GM18526 (cell line): ENCODE results near the gene CTNNA3.

Experiments used
- POLR2A ChIP-seq: IDR thresholded peaks from 3 replicates; pipeline ENCODE4 v1.6.1; 2011; ENCODE audit not compliant: insufficient read length; ENCODE audit errors: extremely low read depth

Gene CTNNA3

DNA sequence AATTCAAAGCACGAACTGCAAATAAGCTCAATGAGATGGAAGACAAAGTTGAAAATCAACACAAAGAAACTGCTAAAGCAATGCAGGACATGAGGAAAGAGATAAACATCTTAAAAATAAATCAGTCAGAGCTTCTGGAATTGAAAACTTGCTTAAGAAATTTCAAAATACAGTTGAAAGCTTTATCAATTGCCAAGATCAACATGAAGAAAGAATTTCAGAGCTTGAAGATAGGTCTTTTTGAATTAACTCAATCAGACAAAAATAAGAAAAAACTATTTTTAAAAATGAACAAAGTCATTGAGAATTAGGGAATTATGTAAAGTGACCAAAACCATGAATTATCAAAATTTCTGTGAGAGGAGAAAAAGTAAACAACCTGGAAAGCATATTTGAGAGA lies 218.1 kb downstream of the CTNNA3 start:
- TF ChIP-seq POLR2A, result no peak

GRCh38 chr10:67476201-67476600 lies 219.8 kb downstream of the CTNNA3 start:
- no peak for TF ChIP-seq POLR2A

DNA sequence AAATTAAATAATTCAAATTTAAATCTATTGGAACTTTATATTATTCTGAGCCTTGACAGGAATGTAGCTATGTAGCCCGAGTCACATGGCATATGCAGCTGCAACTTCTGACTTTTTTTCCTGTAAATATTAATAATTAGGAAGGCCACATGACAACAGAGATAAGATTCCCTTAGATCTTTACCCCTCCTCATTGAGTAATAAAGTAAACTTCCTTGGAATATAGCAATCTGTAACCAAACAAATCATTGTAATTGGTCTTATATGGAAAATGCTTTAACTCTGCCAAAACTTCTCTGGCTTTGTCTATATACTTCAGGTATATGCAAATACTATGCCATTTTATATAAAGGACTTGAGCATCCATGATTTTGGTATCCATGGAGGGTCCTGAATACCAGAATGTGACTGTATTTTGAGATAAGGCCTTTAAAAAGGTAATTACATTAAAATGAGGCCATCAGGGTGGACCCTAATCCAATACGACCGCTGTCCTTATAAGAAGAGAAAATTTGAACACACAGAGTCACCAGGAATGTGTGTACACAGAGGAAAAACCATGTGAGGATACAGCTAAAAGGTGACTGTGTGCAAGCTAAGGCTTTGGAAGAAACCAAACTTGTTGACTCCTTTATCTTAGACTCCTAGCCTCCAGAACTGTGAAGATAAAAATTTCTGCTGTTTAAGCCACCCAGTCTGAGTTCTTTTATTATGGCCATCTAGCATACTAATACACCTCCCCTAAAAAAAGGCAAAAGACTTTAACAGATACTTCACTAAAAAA lies 222.0 kb downstream of the CTNNA3 start:
- TF ChIP-seq POLR2A, result no peak

DNA sequence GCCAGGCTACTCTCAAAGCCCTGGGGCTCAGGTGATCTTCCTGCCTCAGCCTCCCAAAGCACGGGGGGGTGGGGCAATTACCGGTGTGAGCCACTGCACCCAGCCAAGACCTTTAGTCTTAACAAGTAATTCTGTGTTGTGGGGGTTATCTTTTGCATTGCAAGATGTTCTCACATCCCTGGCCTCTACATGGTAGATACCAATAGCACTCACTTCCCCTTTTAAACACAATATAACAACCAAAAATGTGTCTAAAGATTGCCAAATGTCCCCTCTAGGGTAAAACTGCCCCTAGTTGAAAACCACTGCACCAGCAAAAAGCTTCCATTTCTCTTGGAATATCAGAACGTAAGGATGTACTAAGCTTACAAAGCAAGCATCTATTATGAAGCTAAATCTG lies 225.0 kb downstream of the CTNNA3 start:
- TF ChIP-seq POLR2A, result no peak

DNA sequence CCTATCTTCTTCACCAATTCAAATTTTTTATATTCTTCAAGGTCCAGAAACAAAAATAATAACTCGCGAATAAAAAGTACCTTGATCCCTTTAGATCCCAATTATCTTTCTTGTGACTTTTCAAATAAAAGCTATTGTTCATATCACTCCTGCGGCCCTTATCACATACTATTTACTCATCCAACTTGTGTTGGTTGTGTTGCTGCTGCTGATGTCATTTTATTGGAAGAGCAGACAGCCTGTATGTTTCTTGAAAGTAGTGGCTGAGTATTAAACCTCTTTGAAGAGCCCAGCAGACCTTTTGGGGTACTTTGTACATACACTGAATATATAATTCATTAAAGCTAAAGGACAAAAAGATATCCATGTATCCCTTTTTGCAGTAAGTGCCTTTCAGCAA lies 231.7 kb downstream of the CTNNA3 start:
- no peak for TF ChIP-seq POLR2A

GRCh38 chr10:67452892-67453291 lies 243.1 kb downstream of the CTNNA3 start:
- no peak for TF ChIP-seq POLR2A

- no peak for TF ChIP-seq POLR2A
These were observed 257.2 kb downstream of the CTNNA3 start for GRCh38 chr10:67438605-67439304.

DNA sequence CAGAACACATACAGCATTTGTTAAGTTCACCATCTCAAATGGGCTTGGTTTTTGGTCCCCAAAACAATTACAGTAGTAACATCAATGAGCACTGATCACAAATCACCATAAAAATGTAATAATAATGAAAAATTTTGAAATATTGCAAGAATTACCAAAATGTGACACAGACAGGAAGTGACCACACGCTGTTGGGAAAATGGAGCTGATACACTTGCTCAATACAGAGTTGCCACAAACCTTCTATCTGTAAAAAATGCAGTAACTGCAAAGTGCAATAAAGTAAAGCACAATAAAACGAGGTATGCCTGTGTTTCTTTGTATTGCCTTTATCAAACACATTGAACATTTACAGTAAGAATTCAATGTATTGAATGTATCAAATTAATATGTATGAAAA lies 262.7 kb downstream of the CTNNA3 start:
- TF ChIP-seq POLR2A, result no peak

- TF ChIP-seq POLR2A, result no peak
These were observed 293.4 kb downstream of the CTNNA3 start for GRCh38 chr10:67402620-67403019.

DNA sequence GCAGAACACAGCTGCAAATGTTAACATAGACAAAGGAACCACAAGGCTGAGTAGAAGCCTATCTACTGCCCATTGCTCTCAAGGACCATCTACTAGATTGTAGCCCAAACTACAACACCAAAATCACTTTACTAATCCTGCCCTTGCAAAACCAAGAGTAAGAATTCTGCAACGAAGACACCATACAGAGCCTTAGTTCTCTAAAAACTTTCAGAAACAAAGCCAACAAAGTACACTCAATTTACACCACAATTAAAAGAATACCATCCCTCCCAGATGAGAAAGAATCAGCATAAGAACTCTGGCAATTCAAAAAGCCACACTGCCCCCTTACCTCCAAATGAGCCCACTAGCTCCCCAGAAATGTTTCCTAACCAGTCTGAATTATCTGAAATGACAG lies 294.3 kb downstream of the CTNNA3 start:
- no peak for TF ChIP-seq POLR2A

DNA sequence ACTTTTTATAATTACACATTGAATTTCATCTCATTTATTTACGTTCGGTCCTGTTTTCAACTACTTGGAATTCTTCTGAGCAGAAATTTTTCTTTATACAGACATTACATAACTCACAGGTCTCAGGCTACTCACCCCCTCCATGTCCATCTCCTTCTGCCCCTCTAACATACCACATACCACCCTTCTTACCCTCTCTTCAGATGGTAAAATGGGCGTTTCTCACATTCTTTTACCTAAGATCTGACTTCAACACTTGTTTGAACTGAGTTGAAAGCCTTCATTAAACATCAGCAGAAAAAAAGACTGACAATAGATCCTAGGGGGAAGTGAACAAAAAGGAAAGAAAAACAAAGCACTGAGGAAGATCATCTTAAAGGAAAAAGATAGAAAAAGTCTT lies 309.7 kb downstream of the CTNNA3 start:
- no peak for TF ChIP-seq POLR2A

GRCh38 chr10:67385566-67385965 lies 310.4 kb downstream of the CTNNA3 start:
- TF ChIP-seq POLR2A, result no peak

GRCh38 chr10:67385089-67385488 lies 310.9 kb downstream of the CTNNA3 start:
- no peak for TF ChIP-seq POLR2A

GRCh38 chr10:67331121-67331910 lies 364.7 kb downstream of the CTNNA3 start:
- no peak for TF ChIP-seq POLR2A

DNA sequence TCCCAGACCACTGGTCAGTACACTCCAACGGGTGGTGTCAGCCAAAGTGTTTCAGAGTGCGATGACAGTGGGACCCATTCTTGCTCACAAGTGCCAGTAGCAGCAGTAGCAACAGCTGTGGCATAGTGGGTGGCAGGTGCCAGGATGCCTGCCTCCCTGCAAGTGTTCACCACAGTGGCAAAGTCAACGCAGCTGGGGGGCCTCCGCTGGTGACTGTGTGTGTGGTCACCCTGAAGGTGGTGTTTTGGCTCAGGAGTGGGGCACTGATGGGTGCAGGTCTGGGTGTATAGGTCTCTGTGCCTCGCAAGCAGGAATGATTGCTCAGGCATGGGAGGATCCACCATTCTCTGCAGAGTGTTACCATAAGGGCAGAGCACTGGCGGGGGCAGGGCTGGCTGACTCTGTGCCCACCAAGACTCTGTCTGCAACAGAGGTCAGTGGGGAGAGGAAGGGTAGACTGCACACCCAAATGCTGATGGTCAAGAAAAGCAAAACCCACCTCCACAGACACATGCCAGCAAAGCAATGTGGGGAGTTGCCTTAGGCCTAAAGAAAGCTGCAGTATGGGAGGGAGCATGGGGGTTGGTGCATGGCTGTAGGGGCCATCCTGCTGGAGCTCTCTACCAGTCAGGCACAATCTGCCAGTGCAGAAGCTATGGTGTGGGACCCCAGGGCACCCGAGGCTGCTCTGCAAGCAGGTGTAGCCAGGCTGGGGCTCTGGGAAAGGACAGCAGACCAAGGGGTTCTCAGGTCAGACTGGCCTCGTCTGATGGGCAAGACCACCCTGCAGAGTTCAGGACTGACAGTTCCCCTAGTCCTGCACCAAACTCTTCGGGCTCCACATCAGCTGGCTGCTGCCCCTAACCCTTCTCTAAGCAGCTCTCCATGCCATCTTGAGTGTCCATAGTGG lies 368.1 kb downstream of the CTNNA3 start:
- TF ChIP-seq POLR2A, result no peak
